HFFc6 (cell line): ENCODE measurements around the gene PSMA1. TPM values are rescaled to one million over a fixed set of nuclear protein-coding genes. Genes with fewer than 3 reads are reported as not detected.

Experiments used
- DNase-seq: peaks from one replicate; pipeline ENCODE4 v3.0.0-alpha.2; 2018
- H3K27ac Mint-ChIP-seq: 2 replicates; pipeline ENCODE4 v1.8.0; 2020; ENCODE audit warnings: mild to moderate bottlenecking, mixed read lengths
- H3K27me3 Mint-ChIP-seq: 2 replicates; pipeline ENCODE4 v1.8.0; 2021; ENCODE audit warnings: mild to moderate bottlenecking, moderate library complexity, mixed read lengths; ENCODE audit not compliant: insufficient read depth
- H3K36me3 Mint-ChIP-seq: 2 replicates; pipeline ENCODE4 v1.8.0; 2021; ENCODE audit warnings: low read depth, mixed read lengths
- H3K4me1 Mint-ChIP-seq: 2 replicates; pipeline ENCODE4 v1.8.0; 2020; ENCODE audit warnings: low read depth, mixed read lengths
- H3K4me3 Mint-ChIP-seq: 2 replicates; pipeline ENCODE4 v1.8.0; 2020; ENCODE audit warnings: mild to moderate bottlenecking, moderate library complexity, mixed read lengths
- H3K9me3 Mint-ChIP-seq: 2 replicates; pipeline ENCODE4 v1.8.0; 2020; ENCODE audit warnings: mild to moderate bottlenecking, mixed read lengths
- total RNA-seq, 6 experiments: library from RNA; stranded (reverse); fragmentation: NEBNext Ultra II Directional; extraction: Animal tissue kit (Norgen Biotek cat#: 25700); gene quantifications; 2 replicates in 1 of 6; 3 replicates in 5 of 6; pipeline ENCODE4 v1.2.3, GENCODE V29; 2021
- TF ChIP-seq, protein P1 (sequence below): fragments of 200-600 bp; sonication (generic); IDR thresholded peaks from 2 replicates; pipeline ENCODE4 v1.5.0; 2021; ENCODE audit warnings: antibody characterized with exemption, mild to moderate bottlenecking

Gene PSMA1
- total RNA-seq, 6 experiments from 2014 or later: 158 to 193 (median 173) TPM

DNA sequence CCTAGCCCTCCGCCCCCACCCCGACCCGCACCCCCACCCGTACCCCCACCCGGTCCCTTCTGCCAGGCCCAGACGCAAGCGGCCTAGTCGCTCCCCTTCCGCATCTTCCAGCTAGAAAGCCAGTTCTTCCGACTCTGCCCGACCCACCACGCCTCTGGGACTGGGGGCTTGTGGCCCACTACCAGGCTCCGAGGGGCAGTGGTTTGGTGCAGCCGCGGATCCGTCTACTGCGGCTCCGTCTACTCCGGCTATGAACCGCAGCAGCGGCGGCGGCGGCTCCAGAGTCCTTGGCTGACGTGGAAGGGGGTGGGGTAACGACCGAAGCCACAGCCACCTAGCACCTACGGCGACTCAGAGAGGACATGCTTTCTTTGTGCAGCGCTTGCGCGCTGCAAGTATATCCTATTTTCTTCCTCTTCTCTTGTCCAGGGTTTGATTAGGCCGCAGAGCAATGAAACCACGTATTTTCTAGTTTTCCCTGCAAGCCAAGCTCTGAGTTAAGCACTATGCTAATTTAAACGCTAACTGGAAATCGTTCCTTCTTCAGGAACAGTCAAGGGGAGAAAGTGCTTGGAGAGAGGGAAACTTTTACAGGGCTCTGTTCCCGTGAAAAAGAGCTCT is 20.5 kb downstream of the PSMA1 start, which contains the start of gene COPB1:
COPB1 (minus strand) TSS at position 252 of the 621 bp plus-strand sequence. CDS start 883 bp downstream, outside the sequence.
- Mint-ChIP-seq H3K9me3 (no peaks in the 10 kb centered on the region), H3K27me3 (peaks cover 2% of the 10 kb centered on the region), H3K27ac (peak within 1 kb of the TSS; percentile 95), H3K4me3 (peak within 1 kb of the TSS; percentile 97), H3K36me3 (peaks cover 42% of the 10 kb centered on the region), H3K4me1 (peaks cover 54% of the 10 kb centered on the region)
- TF ChIP-seq, protein P1, sequence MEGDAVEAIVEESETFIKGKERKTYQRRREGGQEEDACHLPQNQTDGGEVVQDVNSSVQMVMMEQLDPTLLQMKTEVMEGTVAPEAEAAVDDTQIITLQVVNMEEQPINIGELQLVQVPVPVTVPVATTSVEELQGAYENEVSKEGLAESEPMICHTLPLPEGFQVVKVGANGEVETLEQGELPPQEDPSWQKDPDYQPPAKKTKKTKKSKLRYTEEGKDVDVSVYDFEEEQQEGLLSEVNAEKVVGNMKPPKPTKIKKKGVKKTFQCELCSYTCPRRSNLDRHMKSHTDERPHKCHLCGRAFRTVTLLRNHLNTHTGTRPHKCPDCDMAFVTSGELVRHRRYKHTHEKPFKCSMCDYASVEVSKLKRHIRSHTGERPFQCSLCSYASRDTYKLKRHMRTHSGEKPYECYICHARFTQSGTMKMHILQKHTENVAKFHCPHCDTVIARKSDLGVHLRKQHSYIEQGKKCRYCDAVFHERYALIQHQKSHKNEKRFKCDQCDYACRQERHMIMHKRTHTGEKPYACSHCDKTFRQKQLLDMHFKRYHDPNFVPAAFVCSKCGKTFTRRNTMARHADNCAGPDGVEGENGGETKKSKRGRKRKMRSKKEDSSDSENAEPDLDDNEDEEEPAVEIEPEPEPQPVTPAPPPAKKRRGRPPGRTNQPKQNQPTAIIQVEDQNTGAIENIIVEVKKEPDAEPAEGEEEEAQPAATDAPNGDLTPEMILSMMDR: no peak
- DNase-seq: peak; percentile 92

DNA sequence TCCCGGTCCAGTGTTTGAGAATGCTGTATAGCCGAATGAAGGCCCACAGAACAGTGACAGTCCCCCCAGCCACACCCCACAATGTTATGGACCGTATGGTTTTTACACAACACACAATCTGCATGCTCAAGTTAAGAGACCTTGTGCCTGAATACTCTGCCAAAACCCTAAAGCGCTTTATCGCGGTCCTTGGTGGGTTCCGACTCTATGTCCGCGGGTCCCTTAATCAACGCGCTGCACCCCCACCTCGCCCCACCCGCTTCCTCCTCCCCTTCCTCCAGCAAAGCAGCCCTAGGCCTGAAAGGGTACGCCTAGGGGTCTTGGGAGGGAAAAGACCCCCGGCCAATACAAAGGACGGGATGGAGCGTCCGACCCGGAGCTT is 21.0 kb downstream of the PSMA1 start:
- Mint-ChIP-seq H3K27me3 (peaks cover 2% of the 10 kb centered on the region), H3K27ac (peak overlapping the region; percentile 95)

DNA sequence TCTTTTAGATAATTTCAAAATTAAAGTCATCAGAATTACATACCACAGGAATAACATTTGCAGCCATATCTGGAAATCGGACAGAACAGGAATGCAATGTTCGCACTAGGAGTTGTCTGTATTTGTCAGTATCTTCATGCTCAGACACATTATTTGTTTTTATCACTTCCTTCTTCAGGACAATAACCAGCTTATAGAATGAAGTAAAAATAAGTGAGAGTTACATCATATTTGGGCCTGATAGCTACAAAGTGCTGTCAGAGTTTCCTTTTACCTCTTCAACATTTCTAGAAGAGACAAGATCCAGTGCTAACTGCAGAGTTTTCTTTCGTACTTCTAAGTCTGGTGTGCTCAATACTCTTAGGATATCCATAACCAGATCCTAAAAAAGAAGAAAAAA is 39.5 kb downstream of the PSMA1 start:
- Mint-ChIP-seq H3K27ac (no peak overlapping the region), H3K4me1 (peaks cover 7% of the 10 kb centered on the region), H3K9me3 (no peaks in the 10 kb centered on the region), H3K27me3 (peaks cover 2% of the 10 kb centered on the region; the same call in 1 of the 2 replicates), H3K36me3 (peaks cover 31% of the 10 kb centered on the region), H3K4me3 (no peak overlapping the region)
- no peak for DNase-seq
- TF ChIP-seq, protein P1: no peak

More for the DNA sequence above, 21.0 kb downstream of the PSMA1 start:
- Mint-ChIP-seq H3K36me3 (peaks cover 47% of the 10 kb centered on the region), H3K4me3 (peak overlapping the region; percentile 97), H3K4me1 (peaks cover 57% of the 10 kb centered on the region), H3K9me3 (no peaks in the 10 kb centered on the region)
- TF ChIP-seq, protein P1: no peak
- DNase-seq: no peak

DNA sequence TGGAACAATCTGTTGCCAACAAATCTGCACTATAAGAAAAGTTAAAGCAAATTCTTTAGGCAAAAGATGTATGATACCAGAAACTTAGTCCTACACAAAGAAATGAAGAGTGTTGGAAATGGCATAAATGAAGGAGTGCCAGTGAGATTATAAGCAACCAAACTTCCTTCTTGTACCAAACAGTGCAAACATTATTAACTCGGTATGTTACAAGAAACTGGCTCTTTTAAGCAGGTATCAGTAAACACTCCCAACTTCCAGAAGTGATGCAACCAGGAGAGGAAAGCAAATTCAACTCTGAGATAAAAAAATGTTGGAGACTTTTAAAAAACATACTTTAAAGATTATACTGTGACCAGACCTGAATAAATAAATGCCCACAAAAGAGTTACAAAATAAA is 49.1 kb downstream of the PSMA1 start:
- TF ChIP-seq, protein P1: no peak
- Mint-ChIP-seq H3K36me3 (peaks cover 73% of the 10 kb centered on the region), H3K27ac (peak overlapping the region; percentile 42; the same call in 1 of the 2 replicates), H3K4me3 (no peak overlapping the region), H3K4me1 (peaks cover 40% of the 10 kb centered on the region), H3K27me3 (no peaks in the 10 kb centered on the region), H3K9me3 (no peaks in the 10 kb centered on the region)
- DNase-seq: no peak

DNA sequence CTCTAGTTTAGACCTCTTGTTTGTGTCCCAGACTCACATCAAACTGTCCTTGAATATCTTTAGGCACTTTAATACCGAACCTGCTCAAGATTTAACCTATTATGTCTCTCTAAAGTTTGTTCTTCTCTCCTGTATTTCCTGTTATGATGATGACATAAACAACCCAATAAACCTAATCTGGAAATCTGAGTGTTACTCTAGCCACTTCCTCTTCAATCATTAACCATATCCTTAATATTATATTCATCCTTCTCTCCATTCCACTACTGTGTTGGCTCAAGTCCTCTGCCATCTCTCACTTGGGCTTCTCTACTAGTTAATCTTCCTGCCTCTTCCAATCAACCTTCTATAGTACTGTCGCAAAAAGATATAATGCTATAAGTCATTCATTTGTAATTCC is 56.6 kb downstream of the PSMA1 start:
- peaks cover 34% of the 10 kb centered on the region for H3K36me3 Mint-ChIP-seq

More for the DNA sequence above, 56.6 kb downstream of the PSMA1 start:
- peaks cover 11% of the 10 kb centered on the region for H3K4me1 Mint-ChIP-seq
- no peak for DNase-seq
- H3K4me3 Mint-ChIP-seq: no peak overlapping the region
- TF ChIP-seq, protein P1: no peak
- no peaks in the 10 kb centered on the region for H3K9me3 Mint-ChIP-seq
- no peak overlapping the region for H3K27ac Mint-ChIP-seq
- no peaks in the 10 kb centered on the region for H3K27me3 Mint-ChIP-seq
